Ovary (tissue), 9 donors: Measurements from ENCODE around the gene NSMF. TPM values are rescaled to one million over a fixed set of nuclear protein-coding genes. Genes with fewer than 3 reads are reported as not detected.
"Not testable (repeated sequence)": the region's sequence is repeated elsewhere in the genome, so short reads cannot be mapped to it uniquely, and the experiment has no call there.

ENCODE experiments used
- DNase-seq, 5 donors: peaks; one replicate each; pipeline ENCODE4 v3.0.0-alpha.2; 2019 to 2020
- H3K27ac ChIP-seq, 2 donors: fragments of 200-600 bp; one replicate each; pipeline versions ENCODE4 v1.5.1 to v1.8.0; 2019 to 2022
- H3K27me3 ChIP-seq: fragments of 200-600 bp; one replicate; pipeline ENCODE4 v1.8.0; 2022
- H3K36me3 ChIP-seq: fragments of 200-600 bp; sonication (generic); one replicate; pipeline ENCODE4 v1.5.1; 2019
- H3K4me1 ChIP-seq: one replicate; pipeline ENCODE4 v1.8.1; 2013; ENCODE audit warnings: mild to moderate bottlenecking, moderate library complexity; ENCODE audit not compliant: insufficient read depth
- H3K4me3 ChIP-seq: fragments of 200-600 bp; sonication (generic); one replicate; pipeline ENCODE4 v1.5.1; 2017
- H3K9me3 ChIP-seq, 2 donors: fragments of 200-600 bp in 1 of 2; sonication (generic) in 1 of 2; one replicate each; pipeline versions ENCODE4 v1.5.1 to v1.8.1; 2013 to 2019; ENCODE audit warnings: mild to moderate bottlenecking in 1 of 2, moderate library complexity in 1 of 2
- EP300 ChIP-seq: sonication (generic); formaldehyde crosslinking; IDR thresholded peaks from one replicate; pipeline ENCODE4 v1.6.1; 2017; ENCODE audit warnings: antibody characterized with exemption
- POLR2A ChIP-seq: fragments of 450-650 bp; IDR thresholded peaks from one replicate; pipeline ENCODE4 v1.6.1; 2017; ENCODE audit warnings: antibody characterized with exemption, mild to moderate bottlenecking, moderate library complexity
- WGBS, 3 donors: extraction: QIAGEN DNeasy Blood & Tissue Kit in 1 of 3; methylation state at CpG; one replicate each; pipeline versions ENCODE4 v1.1.5 to v1.1.7; 2013 to 2017; 5-methylcytosine and 5-hydroxymethylcytosine counted together
- intact Hi-C, 4 donors: fragments of 100-400 bp; cut with DNase I; formaldehyde crosslinking; loops; one replicate each; pipeline versions ENCODE4 v1.11.0 to v1.15.1; 2022 to 2023
- polyA plus RNA-seq, 2 donors: library from polyadenylated mRNA; stranded (reverse); fragments of 200-250 nt in 1 of 2; fragments of 350-450 nt in 1 of 2; fragmentation: Illumina TruSeq in 1 of 2; extraction: RNeasy Lipid Tissue Mini Kit (QIAGEN cat#74804) in 1 of 2; gene quantifications; one replicate each; pipeline ENCODE4 v1.2.3, GENCODE V29; 2013 to 2014
- total RNA-seq, 7 donors: library from RNA; depleted of rRNA in 2 of 7; stranded (reverse); fragments of >200 nt in 2 of 7; fragmentation: NEBNext Ultra II Directional in 3 of 7; extraction: Animal tissue kit (Norgen Biotek cat#: 25700) in 3 of 7; gene quantifications; one replicate each; pipeline versions ENCODE4 v1.1.0 to v1.2.4, GENCODE V29; 2016 to 2023
- TF ChIP-seq, protein P1 (sequence below), 3 donors: fragments of 450-650 bp in 2 of 3; fragments of 200-600 bp in 1 of 3; IDR thresholded peaks; one replicate each; pipeline versions ENCODE4 v1.5.1 to v1.8.0; 2016 to 2022; ENCODE audit warnings: antibody characterized with exemption in 3 of 3, mild to moderate bottlenecking in 1 of 3
- donor health status: DM: no; HTN: no; CAD: no; lungs with moderate emphysema.
- donor health status: DM: no; HTN: no; CAD: no.
- donor health status: Bipolar disorder and iron deficiency.
- donor health status: DM: yes; HTN: yes; CAD: no.
- donor health status: DM: no; HTN: no; CAD: no.
- donor health status: DM: yes; HTN: yes; CAD: no.

NSMF gene
- total and polyA plus RNA-seq, 9 donors = 22.9 to 50.3 (median 29.5) TPM

DNA sequence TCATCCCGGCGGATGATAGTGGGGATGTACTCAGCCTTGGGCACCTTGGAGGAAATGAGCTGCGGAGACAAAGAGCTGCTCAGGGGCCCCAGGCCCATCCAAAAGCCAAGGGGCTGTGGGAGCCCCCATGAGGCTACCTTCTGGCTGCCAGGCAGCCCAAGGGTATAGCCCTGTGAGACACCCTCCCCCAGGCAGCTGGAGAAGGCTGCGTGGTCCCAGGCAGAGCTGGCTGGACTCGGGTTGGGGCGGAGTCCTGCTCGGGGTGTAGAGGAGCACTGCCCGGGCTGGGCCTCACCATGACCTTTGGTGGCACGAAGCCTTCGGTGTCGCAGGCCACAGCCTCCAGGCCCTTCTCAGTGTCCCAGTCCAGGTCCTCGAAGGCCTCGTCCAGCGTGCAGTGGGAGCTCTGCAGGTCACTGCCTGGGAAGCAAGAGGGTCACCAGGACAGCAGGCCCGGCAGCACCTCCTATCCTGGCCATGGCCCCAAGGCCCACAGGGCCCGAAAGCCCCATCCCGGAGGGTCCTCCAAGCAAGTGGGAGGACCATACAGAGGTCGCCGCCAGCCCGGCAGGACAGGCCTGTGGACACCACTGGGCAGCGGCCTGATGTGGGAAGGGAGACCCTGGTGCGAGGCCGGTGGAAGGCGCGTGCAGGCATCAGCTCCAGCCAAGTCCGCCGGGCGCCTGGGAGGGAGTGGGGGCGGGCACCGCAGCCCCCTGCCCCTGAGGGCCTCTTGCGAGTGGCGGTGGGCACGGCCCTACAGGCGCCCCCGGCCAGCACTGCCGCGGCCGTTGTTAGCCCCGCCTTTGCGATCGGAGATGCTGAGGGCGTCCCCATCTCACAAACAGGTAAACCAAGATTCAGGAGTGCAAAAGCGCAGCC, 6.1 kb downstream of the NSMF start:
- Histone ChIP-seq H3K27me3 (no peaks in the 10 kb centered on the region), H3K4me1 (peaks cover 6% of the 10 kb centered on the region), H3K36me3 (no peaks in the 10 kb centered on the region), H3K27ac (no peak overlapping the region), H3K4me3 (no peak overlapping the region), H3K9me3 (no peaks in the 10 kb centered on the region)
- intact Hi-C loops = no loop called here
- TF ChIP-seq, protein P1, sequence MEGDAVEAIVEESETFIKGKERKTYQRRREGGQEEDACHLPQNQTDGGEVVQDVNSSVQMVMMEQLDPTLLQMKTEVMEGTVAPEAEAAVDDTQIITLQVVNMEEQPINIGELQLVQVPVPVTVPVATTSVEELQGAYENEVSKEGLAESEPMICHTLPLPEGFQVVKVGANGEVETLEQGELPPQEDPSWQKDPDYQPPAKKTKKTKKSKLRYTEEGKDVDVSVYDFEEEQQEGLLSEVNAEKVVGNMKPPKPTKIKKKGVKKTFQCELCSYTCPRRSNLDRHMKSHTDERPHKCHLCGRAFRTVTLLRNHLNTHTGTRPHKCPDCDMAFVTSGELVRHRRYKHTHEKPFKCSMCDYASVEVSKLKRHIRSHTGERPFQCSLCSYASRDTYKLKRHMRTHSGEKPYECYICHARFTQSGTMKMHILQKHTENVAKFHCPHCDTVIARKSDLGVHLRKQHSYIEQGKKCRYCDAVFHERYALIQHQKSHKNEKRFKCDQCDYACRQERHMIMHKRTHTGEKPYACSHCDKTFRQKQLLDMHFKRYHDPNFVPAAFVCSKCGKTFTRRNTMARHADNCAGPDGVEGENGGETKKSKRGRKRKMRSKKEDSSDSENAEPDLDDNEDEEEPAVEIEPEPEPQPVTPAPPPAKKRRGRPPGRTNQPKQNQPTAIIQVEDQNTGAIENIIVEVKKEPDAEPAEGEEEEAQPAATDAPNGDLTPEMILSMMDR (IDR thresholded peaks at IDR 0.05) = no peak
- TF ChIP-seq EP300 (no peak), POLR2A (no peak)
- WGBS, 3 donors = 85 to 95% (median 86%) methylated on average over 40 to 43 of the region's 43 CpGs
- DNase-seq = peak; percentile 30 to 62 (median 55)

DNA sequence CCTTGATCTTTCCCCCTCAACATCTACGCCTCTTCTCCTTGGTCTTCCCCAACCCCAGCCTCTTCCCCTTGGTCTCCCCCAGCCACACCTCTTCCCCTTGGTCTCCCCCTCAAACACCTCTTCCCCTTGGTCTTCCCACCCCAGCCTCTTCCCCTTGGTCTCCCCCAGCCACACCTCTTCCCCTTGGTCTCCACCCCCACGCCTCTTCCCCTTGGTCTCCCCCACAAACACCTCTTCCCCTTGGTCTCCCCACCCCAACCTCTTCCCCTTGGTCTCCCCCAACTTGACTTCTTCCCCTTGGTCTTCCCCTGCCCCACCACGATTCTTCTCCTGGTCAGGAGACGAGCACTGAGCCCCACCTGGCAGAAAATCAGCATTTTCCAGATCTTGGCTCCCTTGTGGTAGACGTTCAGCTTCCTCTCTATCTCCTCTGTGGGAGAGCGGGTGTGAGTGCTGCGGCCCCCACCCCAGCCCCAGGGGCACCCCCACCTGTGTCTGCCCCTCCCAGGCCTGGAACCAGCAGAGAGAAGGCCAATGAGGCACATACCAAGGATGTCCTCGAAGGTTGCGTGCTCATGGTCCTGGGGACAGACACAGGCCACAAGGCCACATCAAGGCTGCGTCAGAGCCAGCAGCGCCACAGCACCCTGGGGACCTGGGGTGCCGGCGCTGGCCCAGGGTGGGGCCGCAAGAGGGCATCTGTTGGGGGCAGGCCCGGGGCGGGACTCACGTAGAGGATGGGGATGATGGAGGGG, 7.0 kb downstream of the NSMF start:
- DNase-seq = peak; percentile 12 to 44 (median 33)
- TF ChIP-seq POLR2A (no peak), EP300 (no peak)
- TF ChIP-seq, protein P1 (IDR thresholded peaks at IDR 0.05) = no peak
- Histone ChIP-seq H3K4me1 (peaks cover 6% of the 10 kb centered on the region), H3K4me3 (no peak overlapping the region), H3K27me3 (no peaks in the 10 kb centered on the region), H3K9me3 (no peaks in the 10 kb centered on the region), H3K27ac (no peak overlapping the region), H3K36me3 (no peaks in the 10 kb centered on the region)
- WGBS, 3 donors = 89 to 93% (median 92%) methylated on average over 15 to 17 of the region's 17 CpGs
- intact Hi-C loops = no loop called here

DNA sequence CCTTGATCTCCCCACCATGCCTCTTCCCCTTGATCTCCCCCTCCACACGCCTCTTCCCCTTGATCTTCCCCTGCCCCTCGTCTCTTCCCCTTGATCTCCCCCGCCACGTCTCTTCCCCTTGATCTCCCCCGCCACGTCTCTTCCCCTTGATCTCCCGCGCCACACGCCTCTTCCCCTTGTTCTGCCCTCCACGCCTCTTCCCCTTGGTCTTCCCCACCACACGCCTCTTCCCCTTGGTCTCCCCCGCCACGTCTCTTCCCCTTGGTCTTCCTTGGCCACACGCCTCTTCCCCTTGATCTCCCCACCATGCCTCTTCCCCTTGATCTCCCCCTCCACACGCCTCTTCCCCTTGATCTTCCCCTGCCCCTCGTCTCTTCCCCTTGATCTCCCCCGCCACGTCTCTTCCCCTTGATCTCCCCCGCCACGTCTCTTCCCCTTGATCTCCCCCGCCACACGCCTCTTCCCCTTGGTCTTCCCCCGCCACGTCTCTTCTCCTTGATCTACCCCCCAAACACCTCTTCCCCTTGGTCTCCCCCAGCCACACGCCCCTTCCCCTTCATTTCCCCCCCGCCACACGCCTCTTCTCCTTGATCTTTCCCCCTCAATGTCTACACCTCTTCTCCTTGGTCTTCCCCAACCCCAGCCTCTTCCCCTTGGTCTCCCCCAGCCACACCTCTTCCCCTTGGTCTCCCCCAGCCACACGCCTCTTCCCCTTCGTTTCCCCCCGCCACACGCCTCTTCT, 7.7 kb downstream of the NSMF start:
- DNase-seq = peak in 1 of 5 donors; percentile 17
- 94 to 97% (median 97%) methylated on average over 5 to 20 of the region's 31 CpGs for WGBS, 3 donors
- H3K36me3 ChIP-seq, H3K4me3 ChIP-seq, H3K27ac ChIP-seq, H3K9me3 ChIP-seq, H3K27me3 ChIP-seq, H3K4me1 ChIP-seq, intact Hi-C loops: not testable (repeated sequence)

DNA sequence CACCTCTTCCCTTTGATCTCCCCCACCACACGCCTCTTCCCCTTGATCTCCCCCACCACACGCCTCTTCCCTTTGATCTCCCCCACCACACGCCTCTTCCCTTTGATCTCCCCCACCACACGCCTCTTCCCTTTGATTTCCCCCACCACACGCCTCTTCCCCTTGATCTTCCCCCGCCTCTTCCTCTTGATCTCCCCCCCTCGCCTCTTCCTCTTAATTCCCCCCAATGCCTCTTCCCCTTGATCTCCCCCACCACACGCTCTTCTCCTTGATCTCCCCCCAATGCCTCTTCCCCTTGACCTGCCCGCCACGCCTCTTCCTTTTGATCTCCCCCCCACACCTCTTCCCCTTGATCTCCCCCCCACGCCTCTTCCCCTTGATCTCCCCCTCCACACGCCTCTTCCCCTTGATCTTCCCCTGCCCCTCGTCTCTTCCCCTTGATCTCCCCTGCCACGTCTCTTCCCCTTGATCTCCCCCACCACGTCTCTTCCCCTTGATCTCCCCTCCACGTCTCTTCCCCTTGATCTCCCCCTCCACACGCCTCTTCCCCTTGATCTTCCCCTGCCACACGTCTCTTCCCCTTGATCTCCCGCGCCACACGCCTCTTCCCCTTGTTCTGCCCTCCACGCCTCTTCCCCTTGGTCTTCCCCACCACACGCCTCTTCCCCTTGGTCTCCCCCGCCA, 8.5 kb downstream of the NSMF start:
- H3K4me3 ChIP-seq, H3K27ac ChIP-seq, H3K36me3 ChIP-seq, intact Hi-C loops, H3K27me3 ChIP-seq, H3K9me3 ChIP-seq, H3K4me1 ChIP-seq: not testable (repeated sequence)
- 92 to 94% (median 92%) methylated on average over 7 to 23 of the region's 24 CpGs for WGBS, 3 donors
- peak in 3 of 5 donors; percentile 4 to 11 (median 8) for DNase-seq
